Measurements from ENCODE around the gene PDE6H.

- TF ChIP-seq, protein P1, sequence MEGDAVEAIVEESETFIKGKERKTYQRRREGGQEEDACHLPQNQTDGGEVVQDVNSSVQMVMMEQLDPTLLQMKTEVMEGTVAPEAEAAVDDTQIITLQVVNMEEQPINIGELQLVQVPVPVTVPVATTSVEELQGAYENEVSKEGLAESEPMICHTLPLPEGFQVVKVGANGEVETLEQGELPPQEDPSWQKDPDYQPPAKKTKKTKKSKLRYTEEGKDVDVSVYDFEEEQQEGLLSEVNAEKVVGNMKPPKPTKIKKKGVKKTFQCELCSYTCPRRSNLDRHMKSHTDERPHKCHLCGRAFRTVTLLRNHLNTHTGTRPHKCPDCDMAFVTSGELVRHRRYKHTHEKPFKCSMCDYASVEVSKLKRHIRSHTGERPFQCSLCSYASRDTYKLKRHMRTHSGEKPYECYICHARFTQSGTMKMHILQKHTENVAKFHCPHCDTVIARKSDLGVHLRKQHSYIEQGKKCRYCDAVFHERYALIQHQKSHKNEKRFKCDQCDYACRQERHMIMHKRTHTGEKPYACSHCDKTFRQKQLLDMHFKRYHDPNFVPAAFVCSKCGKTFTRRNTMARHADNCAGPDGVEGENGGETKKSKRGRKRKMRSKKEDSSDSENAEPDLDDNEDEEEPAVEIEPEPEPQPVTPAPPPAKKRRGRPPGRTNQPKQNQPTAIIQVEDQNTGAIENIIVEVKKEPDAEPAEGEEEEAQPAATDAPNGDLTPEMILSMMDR (IDR thresholded peaks at IDR 0.05): no peak
- no peak for TF ChIP-seq POLR2A (IDR thresholded peaks at IDR 0.05)
Measured at GRCh38 chr12:14988035-14988434, 15.2 kb downstream of the PDE6H start.

All from adrenal gland (tissue), 5 donors.